Daoy (cell line): ENCODE results near the gene CST3. TPM values are rescaled to one million over a fixed set of nuclear protein-coding genes. Genes with fewer than 3 reads are reported as not detected.
A peak's percentile ranks its signal among the peaks of the same experiment; 100 is the strongest.
"Not testable (repeated sequence)": the region's sequence is repeated elsewhere in the genome, so short reads cannot be mapped to it uniquely, and the experiment has no call there.

Experiments
- DNase-seq: peaks from one replicate; pipeline ENCODE4 v3.0.0-alpha.2; 2015; ENCODE audit warnings: low read depth
- total RNA-seq: library from RNA; depleted of rRNA; stranded (reverse); fragments of >200 nt; shearing (Covaris generic); gene quantifications from 2 replicates; pipeline ENCODE4 v1.2.3, GENCODE V29; 2014

CST3 gene
- total RNA-seq, 1 experiment from 2014 or later, result 46.3 TPM

DNA sequence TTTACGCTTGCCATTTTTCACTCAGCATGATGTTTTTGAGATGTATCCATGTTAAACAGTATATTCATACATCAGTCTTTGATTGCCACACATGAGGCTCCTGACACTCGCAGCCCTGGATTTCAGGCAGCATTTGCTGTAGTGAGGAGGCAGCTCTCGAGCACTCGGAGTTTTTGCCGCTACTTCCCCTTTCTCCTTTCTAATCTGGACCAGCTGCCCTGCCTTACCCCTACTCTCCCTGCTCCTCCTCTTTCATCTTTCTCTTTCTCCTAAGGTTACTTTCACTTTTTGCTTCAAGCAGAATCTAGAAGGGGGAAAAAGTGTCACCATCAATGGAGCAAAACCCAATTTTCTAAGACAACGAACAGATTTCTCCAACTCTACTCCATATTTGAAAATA is 5.9 kb upstream of the CST3 start:
- no peak for DNase-seq

GRCh38 chr20:23641936-23642751 is 4.4 kb upstream of the CST3 start:
- no peak for DNase-seq

DNA sequence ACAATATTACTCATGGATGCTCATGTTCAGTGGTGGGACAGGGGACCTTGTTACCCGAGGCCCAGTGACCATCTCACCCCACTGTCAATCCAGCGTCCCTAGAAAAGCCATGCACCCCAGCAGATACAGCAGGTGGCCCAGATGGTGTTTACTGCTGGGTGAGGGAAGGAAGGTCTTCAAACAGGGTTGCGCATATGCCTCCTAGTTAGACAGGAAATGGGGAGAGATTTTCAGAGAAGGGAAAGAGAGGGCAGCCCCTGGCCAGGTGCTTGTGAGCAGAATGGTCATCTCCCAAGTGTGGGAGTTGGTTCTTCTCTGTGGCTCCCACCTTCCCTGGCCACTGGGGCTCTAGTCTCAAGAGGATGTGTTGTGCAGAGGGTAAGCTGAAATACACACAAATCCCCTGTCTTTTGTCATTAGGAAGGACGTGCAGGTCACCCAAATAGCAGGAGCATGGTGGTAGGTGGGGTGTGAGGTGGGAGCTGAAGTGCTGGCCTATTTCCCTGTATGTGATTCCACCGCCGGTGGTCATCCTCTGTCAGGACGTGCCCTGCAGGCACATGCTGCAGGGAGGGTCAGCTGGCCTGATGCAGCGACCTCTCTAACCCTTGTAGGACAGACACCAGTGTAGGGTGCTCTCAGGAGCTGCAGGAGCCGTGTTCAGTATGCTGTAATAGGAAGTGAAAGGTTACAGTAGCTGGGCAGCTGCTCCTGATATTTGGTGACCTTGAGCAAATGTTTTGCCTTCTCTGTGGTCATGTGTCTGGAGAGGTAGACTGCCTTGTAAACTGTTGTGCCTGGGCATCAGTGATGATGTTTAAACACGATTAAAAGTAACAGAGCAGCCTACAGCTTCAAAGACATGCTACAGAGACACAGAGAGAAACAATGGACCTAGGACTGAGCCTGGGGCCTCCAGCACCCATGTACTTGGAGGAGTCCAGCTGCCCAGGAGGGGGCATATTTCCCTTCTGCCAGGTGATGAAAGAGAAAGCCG is 3.2 kb upstream of the CST3 start:
- DNase-seq, result no peak

GRCh38 chr20:23640018-23640601 is 2.4 kb upstream of the CST3 start:
- no peak for DNase-seq

- no peak for DNase-seq
Observed at GRCh38 chr20:23639490-23639958, 1.8 kb upstream of the CST3 start.

DNA sequence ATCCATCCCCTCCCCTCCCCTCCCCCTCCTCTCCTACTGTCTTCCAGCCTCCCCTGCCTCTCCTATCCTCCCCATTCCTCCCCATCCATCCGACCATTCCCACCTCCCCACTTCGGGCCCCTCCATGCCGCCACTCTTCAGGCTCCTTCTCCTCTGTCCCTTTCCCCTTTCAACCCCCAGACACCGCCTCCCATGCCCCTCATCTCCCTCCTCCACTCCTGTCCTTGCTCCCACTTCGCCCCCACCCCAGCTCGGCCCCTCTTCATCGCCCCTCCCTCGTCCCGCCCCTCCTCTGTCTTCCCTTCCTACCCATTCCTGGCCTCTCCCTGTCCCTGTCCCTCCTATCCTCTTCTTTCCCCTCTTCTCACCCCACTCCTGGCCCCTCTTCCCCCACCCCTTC is 554 bp upstream of the CST3 start:
- no peak for DNase-seq

GRCh38 chr20:23636908-23637281 is 860 bp downstream of the CST3 start:
- no peak for DNase-seq

DNA sequence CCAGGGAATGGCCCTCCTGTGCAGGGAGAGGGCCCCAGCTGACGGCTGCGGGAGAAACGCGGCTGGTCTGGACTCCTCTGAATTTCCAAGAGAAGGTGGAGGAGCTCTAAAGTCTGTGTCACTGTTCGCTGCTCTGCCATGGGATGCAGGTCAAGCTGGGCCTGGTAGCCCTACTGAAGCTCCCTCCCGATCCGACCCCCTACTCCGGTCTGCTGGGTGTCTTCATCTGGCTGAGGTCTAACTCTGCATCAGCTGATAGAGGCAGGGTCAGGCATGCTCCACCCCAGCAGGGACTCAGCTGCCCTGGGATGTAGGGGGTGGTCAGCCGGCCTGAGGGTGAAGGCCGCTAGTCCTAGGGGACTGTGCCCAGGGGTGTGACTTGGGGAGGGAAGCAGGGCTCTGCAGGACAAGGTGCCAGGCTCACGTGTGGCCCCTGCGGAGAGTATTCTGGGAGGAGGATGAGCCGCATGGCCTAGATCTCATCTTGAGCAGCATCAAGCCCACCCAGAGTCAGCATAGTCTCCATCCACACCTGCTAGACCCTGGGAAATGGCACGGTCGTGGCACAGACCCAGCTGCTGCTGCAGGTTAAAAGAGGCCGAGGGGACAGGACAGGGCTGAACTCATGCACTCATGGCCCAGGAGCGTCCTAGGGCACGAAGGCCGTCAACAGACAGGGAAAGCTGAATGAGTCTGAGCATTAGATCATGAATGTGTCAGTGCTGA is 1.4 kb downstream of the CST3 start:
- DNase-seq, result no peak

DNA sequence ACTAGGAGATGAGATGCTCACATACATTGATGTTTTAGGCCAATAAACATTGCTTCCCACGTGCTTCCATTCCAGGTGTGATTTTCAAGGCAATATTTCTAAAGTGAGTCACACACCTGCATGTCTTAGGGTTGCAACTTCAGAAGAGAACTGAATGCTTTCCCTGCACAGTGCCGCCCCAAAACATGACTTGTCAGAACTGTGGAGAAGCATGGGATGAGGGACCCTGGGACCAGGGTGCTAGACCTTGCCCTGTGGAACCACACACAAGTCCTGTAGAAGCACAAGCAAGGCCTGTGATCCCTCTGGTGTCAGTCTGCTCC is 2.0 kb downstream of the CST3 start:
- DNase-seq, result not testable (repeated sequence)

DNA sequence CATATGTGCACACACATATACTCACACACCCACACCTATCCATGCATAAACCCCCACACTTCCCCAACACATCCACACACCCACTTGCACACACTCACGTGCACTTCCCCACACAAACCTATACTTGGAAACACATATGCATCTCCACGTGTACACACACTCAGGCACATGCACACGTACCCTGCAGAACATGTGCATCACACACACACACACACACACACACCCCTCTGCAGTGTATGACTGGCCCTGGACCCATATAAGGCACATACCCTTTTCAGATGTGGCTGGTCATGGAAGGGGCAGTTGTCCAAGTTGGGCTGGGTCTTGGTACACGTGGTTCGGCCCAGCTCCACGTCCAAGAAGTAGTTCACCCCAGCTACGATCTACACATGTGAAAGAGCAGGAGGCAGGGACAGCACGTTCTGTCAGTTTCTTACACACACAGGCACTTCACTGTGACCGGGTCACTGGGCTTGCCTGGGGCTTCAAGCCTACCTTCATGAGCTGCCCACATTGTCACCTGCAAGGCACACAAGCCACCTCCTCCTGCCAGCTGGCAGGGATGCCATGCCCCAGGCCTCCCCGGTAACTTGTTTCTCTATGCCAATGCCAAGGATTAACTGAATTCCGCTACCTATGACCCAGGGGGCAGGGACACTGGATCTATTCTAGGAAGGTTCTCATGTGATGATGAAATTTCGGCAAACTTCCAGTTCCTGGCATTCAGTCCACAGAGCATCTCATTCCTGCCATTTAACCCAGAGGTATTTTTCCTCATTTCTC is 2.6 kb downstream of the CST3 start:
- DNase-seq, result no peak

DNA sequence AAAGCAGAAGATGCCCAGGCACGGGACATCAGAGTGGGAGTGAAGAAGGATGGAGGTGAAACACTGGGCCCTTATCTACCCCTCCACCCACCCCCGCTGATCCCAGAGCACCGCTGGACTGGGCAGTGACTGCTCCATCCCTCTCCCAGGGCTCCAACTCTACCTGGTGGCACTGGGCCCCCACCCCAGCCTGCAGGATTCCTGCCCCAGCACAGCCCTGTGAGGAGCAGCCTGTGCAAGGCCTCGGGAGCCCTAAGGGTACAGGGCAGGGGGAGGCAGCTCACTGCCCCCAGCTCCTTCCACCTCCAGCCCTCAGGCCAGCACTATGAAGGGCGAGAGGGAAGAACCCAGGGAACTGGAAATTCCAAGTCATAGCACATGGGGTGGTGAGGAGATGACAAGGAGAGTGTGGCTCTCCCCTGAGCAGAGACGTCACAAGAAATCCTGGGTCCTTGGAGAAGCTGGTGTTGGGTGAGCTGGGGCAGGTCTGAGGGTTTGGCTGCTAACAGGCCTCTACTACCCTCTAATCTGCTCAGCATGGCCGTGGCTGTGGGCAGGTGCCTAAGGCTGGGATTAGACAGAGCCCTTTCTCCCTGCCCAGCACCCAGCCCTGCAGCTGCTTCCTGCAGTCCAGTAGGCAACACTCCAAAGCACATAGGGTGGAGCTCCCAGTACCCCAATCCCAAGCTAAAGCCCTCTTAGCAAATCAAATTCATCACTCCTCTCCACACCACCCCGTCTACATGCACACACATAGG is 3.5 kb downstream of the CST3 start:
- DNase-seq, result no peak

GRCh38 chr20:23632711-23633573 is 4.8 kb downstream of the CST3 start:
- DNase-seq, result no peak

- DNase-seq, result no peak
Observed at GRCh38 chr20:23631981-23632710, 5.6 kb downstream of the CST3 start.

GRCh38 chr20:23631226-23631822 is 6.4 kb downstream of the CST3 start:
- DNase-seq, result no peak

- DNase-seq, result no peak
Observed at GRCh38 chr20:23630392-23630849, 7.3 kb downstream of the CST3 start.

GRCh38 chr20:23629542-23630391 is 8.0 kb downstream of the CST3 start:
- no peak for DNase-seq

GRCh38 chr20:23629017-23629541 is 8.7 kb downstream of the CST3 start:
- DNase-seq, result peak; percentile 76
